AG20443 (cell line): ENCODE results near the gene DPYSL3.

Experiments
- DNase-seq: peaks from one replicate; pipeline ENCODE4 v3.0.0; 2012; ENCODE audit warnings: low spot score, mixed read lengths

Gene DPYSL3

GRCh38 chr5:147512659-147513379 is 3.0 kb upstream of the DPYSL3 start:
- DNase-seq, result no peak

- DNase-seq, result no peak
Measured at GRCh38 chr5:147510885-147511284, 1.0 kb upstream of the DPYSL3 start.

- DNase-seq, result peak; percentile 54
Measured at GRCh38 chr5:147509041-147509709, 693 bp downstream of the DPYSL3 start.

- no peak for DNase-seq
Measured at GRCh38 chr5:147508711-147509040, 1.2 kb downstream of the DPYSL3 start.

- DNase-seq, result peak; percentile 57
Measured at GRCh38 chr5:147507480-147508126, 2.3 kb downstream of the DPYSL3 start.

GRCh38 chr5:147504535-147504934 is 5.3 kb downstream of the DPYSL3 start:
- no peak for DNase-seq

- DNase-seq, result peak; percentile 43
Measured at GRCh38 chr5:147504011-147504410, 5.9 kb downstream of the DPYSL3 start.

GRCh38 chr5:147490989-147491388 is 18.9 kb downstream of the DPYSL3 start:
- no peak for DNase-seq

- DNase-seq, result no peak
Measured at GRCh38 chr5:147487031-147487750, 22.7 kb downstream of the DPYSL3 start.

- DNase-seq, result no peak
Measured at GRCh38 chr5:147485814-147486213, 24.1 kb downstream of the DPYSL3 start.

GRCh38 chr5:147485046-147485445 is 24.8 kb downstream of the DPYSL3 start:
- DNase-seq, result peak; percentile 65

GRCh38 chr5:147484708-147485020 is 25.2 kb downstream of the DPYSL3 start:
- DNase-seq, result no peak

GRCh38 chr5:147483961-147484707 is 25.7 kb downstream of the DPYSL3 start:
- peak; percentile 84 for DNase-seq

- no peak for DNase-seq
Measured at GRCh38 chr5:147483188-147483790, 26.6 kb downstream of the DPYSL3 start.

GRCh38 chr5:147482706-147483180 is 27.1 kb downstream of the DPYSL3 start:
- no peak for DNase-seq

- peak; percentile 17 for DNase-seq
Measured at GRCh38 chr5:147481874-147482705, 27.8 kb downstream of the DPYSL3 start.

- peak; percentile 23 for DNase-seq
Measured at GRCh38 chr5:147481376-147481775, 28.5 kb downstream of the DPYSL3 start.

- peak; percentile 46 for DNase-seq
Measured at GRCh38 chr5:147479949-147480348, 29.9 kb downstream of the DPYSL3 start.

GRCh38 chr5:147479444-147479843 is 30.4 kb downstream of the DPYSL3 start:
- peak; percentile 22 for DNase-seq

GRCh38 chr5:147474140-147474539 is 35.7 kb downstream of the DPYSL3 start:
- no peak for DNase-seq
